IgD-negative memory B cell (primary cell): ENCODE data around the gene CARMIL1. TPM values are rescaled to one million over a fixed set of nuclear protein-coding genes. Genes with fewer than 3 reads are reported as not detected.
A peak's percentile ranks its signal among the peaks of the same experiment; 100 is the strongest.

Experiments used
- H3K27ac Mint-ChIP-seq, 3 donors: one replicate each; pipeline ENCODE4 v1.8.0; 2020 to 2022; ENCODE audit warnings: mild to moderate bottlenecking in 3 of 3, mixed read lengths in 3 of 3, moderate library complexity in 1 of 3
- H3K27me3 Mint-ChIP-seq: one replicate; pipeline ENCODE4 v1.8.0; 2021; ENCODE audit warnings: mixed read lengths
- H3K36me3 Mint-ChIP-seq: one replicate; pipeline ENCODE4 v1.8.0; 2020; ENCODE audit warnings: mild to moderate bottlenecking, mixed read lengths
- H3K4me1 Mint-ChIP-seq, 3 donors: one replicate each; pipeline ENCODE4 v1.8.0; 2020 to 2022; ENCODE audit warnings: mixed read lengths in 3 of 3, mild to moderate bottlenecking in 1 of 3
- H3K4me3 Mint-ChIP-seq, 4 donors: one replicate each; pipeline ENCODE4 v1.8.0; 2020 to 2022; ENCODE audit warnings: mild to moderate bottlenecking in 4 of 4, mixed read lengths in 4 of 4, moderate library complexity in 3 of 4
- H3K9me3 Mint-ChIP-seq, 3 donors: one replicate each; pipeline ENCODE4 v1.8.0; 2020 to 2021; ENCODE audit warnings: mixed read lengths in 3 of 3, mild to moderate bottlenecking in 1 of 3
- polyA plus RNA-seq: library from polyadenylated mRNA; unstranded; fragments of 300-500 nt; fragmentation: Illumina TruSeq; gene quantifications from one replicate; pipeline ENCODE4 v1.2.3, GENCODE V29; 2021

The CARMIL1 gene
- polyA plus RNA-seq, 1 donor from 2014 or later = 1.1 TPM

DNA sequence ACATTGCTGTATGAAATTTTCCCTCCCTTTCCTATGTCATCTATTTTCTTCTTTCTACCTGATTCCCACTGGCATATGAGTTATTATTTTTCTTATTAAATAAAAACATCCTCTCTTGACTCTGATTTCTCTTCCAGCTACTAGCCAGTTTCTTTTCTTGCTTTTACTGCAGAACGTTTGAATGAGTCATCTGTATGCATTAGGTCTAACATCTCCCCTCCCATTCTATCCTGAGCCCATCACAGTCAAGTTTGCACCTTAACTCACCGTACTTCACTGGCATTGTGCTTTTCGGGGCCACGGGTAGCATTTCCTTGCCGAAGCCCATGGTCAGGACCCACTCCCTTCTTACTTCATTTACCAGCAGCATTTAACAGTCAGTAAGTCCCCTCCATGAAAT, 65.7 kb downstream of the CARMIL1 start:
- Mint-ChIP-seq H3K27me3 (no peaks in the 10 kb centered on the region), H3K9me3 (no peaks in the 10 kb centered on the region), H3K4me1 (peaks cover 0 to 21% (median 0%) of the 10 kb centered on the region in 3 donors), H3K4me3 (no peak overlapping the region), H3K36me3 (no peaks in the 10 kb centered on the region), H3K27ac (no peak overlapping the region)

DNA sequence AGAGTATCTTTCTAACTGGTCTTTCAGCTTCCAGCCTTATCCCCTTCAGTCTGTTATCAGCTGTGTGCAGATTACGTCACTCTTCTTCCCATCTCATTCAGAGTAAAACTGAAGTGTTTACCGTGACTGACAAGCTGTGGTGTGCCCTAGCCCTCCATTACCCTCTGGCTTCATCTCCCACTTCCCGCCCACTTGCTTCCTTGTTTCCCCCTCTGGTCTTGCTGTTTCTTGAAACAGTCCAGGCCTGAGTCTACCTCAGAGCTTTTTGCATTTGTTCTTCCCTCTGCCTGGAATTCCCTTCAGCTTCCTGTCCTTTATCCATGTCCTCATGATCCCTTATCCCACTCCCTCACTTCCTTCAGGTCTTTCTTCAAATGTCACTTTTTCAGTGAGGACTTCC, 66.9 kb downstream of the CARMIL1 start:
- no peaks in the 10 kb centered on the region for H3K9me3 Mint-ChIP-seq
- H3K4me3 Mint-ChIP-seq = no peak overlapping the region
- H3K27me3 Mint-ChIP-seq = no peaks in the 10 kb centered on the region
- H3K4me1 Mint-ChIP-seq = peaks cover 0 to 14% (median 0%) of the 10 kb centered on the region in 3 donors
- H3K27ac Mint-ChIP-seq = no peak overlapping the region
- H3K36me3 Mint-ChIP-seq = no peaks in the 10 kb centered on the region

DNA sequence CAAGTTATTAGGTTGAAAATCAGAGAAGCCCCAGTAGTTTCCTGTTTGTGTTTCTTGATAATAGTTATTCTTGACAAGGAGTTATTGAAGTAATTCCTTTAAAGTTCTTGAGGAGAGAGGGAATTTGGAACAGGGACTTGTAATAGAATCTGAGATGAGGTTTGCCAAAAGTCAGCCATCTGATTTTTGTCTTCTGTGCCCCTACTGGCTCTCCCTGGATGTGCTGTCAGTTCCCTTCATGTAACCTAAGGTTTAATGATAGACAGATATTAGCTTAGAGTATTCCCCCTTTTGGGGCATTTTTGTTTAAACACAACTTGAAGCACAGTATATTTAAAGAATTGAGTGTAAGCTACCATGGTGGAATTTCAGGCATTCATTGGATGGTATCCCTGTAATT, 71.4 kb downstream of the CARMIL1 start:
- Mint-ChIP-seq H3K27ac (no peak overlapping the region), H3K4me3 (no peak overlapping the region), H3K36me3 (no peaks in the 10 kb centered on the region), H3K4me1 (peaks cover 0 to 13% (median 5%) of the 10 kb centered on the region in 3 donors), H3K9me3 (no peaks in the 10 kb centered on the region), H3K27me3 (peaks cover 1% of the 10 kb centered on the region)

DNA sequence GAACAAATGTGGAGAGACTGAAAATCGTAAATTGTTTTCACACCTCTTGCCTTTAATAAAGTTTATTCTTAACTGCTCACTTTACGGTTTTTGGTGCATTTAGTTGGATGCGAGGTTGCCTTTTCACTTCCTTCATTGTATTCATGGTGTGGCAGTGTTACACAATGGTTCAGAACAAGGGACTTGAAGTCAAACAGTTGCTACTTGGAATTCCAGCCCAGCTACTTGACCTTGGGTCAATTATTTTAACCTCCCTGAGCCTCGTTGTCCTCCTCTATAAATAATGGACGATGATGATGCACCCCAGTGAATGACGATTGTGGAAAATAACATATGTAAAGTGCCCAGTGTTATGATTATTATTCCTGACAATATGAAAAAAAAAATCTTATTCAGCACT, 72.3 kb downstream of the CARMIL1 start:
- Mint-ChIP-seq H3K36me3 (no peaks in the 10 kb centered on the region), H3K27ac (no peak overlapping the region), H3K9me3 (no peaks in the 10 kb centered on the region), H3K4me3 (no peak overlapping the region), H3K4me1 (peaks cover 0 to 13% (median 5%) of the 10 kb centered on the region in 3 donors), H3K27me3 (peaks cover 1% of the 10 kb centered on the region)

DNA sequence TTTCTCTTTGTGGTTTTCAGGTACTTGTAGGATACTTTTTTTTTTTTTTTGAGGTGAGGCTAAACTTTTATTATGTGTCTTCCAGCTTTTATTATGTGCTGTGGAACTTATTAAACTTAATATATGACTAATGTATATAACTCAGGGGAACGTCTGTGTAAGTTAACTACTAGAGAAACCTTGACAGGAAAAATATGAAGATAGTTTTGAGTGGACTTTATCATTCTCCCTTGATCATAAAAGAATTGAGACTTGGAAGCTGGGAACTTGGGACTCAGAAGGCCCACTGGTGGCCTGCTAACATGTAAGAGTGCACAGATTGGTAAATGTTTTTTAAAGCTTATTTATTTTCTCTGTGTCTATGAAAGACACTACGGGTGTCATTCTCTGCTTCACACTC, 73.1 kb downstream of the CARMIL1 start:
- no peak overlapping the region for H3K27ac Mint-ChIP-seq
- no peaks in the 10 kb centered on the region for H3K9me3 Mint-ChIP-seq
- no peak overlapping the region for H3K4me3 Mint-ChIP-seq
- H3K4me1 Mint-ChIP-seq = peaks cover 0 to 13% (median 5%) of the 10 kb centered on the region in 3 donors
- no peaks in the 10 kb centered on the region for H3K36me3 Mint-ChIP-seq
- H3K27me3 Mint-ChIP-seq = peaks cover 1% of the 10 kb centered on the region

DNA sequence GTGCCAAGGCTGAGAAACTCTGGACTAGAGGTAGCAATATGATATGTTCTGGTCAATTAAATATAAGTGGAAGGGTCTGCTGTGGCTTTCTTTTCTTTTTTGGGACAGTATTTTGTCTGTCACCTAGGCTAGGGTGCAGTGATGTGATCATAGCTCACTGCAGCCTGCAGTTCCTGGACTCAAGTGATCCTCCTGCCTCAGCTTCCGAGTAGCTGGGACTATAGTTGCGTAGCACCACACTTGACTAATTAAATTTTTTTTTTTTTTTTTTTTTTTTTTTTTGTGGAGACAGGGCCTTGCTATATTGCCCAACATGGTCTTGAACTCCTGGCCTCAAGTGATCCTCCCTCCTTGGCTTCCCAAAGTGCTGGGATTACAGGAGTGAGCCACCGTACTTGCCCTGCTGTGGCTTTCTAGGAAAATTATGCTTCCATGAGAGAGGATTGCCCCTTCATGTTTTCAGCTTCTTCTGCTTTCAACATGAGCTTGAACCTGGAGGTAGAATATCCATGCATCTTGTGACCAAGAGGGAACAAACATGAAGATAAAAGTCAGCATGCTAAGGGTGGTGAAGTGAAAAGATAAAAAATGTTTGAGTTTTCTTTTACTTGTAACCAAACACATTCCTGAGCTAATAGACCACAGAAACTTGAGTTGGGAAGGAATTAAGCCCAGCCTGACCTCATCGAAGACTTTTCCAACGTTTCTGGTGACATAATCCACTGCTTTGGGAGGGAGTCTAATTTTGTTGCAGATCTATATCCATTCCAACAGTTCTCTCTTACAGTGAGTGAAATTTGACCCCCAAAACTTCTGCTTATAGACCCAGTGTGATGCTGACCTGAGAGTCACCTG, 75.1 kb downstream of the CARMIL1 start:
- H3K27ac Mint-ChIP-seq = peak overlapping the region in 1 of 3 donors; percentile 34
- no peak overlapping the region for H3K4me3 Mint-ChIP-seq
- peaks cover 0 to 14% (median 5%) of the 10 kb centered on the region in 3 donors for H3K4me1 Mint-ChIP-seq
- no peaks in the 10 kb centered on the region for H3K36me3 Mint-ChIP-seq
- peaks cover 6% of the 10 kb centered on the region for H3K27me3 Mint-ChIP-seq
- no peaks in the 10 kb centered on the region for H3K9me3 Mint-ChIP-seq

DNA sequence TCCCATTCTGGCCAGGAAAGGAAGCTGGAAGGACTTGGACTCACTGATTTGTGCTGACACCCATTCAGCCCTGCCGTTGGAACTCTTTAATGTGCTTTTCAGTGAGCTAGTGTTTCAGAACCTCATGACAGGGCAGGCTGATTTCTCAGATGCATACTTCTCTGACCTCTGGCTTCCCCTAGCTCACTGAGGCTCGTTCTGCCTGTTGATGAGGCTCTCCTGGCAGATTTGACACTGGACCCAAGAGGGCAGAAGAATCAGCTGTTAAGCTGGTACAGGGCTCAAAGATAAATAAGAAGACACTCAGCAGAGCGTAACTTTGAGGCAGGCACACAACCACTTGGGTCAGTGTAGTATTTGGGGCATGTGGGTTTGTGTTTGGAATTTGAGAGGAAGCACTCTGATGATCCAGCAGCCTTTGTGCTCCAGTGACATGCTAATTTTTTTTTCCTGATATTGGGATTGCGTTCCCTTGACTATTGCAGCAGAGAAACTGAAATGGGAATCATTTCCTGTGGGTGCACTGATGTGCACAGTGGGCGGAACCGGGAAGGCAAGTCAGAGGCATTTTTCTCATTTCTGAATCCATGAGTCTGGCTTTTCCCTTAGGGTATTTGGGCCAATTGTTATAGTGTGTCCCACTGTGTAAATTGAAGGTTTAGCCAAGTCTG, 80.2 kb downstream of the CARMIL1 start:
- no peaks in the 10 kb centered on the region for H3K9me3 Mint-ChIP-seq
- H3K27ac Mint-ChIP-seq = no peak overlapping the region
- no peak overlapping the region for H3K4me3 Mint-ChIP-seq
- peaks cover 2 to 17% (median 4%) of the 10 kb centered on the region in 3 donors for H3K4me1 Mint-ChIP-seq
- H3K27me3 Mint-ChIP-seq = peaks cover 9% of the 10 kb centered on the region
- H3K36me3 Mint-ChIP-seq = peaks cover 2% of the 10 kb centered on the region

DNA sequence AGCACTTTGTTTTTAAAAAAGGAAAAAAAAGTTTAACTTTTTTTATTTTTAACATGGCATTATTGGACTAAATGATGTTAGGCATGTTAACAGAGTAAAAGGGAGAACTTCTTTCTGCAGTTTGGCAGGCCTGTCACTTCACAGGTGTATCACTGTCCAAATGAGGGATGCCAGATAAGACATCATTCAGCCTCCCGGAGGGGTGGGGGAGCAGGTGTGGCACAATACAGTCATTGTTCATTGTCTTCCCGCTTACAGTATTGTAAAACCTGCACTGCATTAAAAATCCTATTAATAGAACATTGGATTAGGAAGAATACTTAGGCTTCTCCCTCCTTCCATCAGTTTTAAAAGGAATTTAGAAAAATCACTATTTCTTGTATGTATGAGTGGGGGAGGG, 80.7 kb downstream of the CARMIL1 start:
- peaks cover 2 to 17% (median 4%) of the 10 kb centered on the region in 3 donors for H3K4me1 Mint-ChIP-seq

DNA sequence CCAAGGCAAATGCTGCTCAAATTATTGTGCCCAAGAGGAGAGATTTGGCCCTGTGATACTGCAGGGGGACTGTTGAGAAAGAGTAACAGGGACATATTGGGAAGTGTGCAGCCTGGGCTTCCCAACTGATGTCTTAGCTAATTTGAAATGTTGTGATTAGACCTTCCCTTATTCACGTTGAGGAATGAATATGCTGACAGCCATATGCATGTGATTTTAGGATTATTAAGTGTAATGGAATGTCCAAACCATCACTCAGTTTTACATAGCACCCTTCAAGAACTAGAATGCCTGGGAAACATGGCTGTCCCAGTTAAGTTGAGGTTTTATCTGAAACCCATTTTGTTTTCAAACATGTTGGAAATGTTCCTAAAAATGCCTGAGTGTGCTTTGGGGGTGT, 81.4 kb downstream of the CARMIL1 start:
- Mint-ChIP-seq H3K9me3 (no peaks in the 10 kb centered on the region), H3K36me3 (peaks cover 2% of the 10 kb centered on the region), H3K27me3 (peaks cover 9% of the 10 kb centered on the region), H3K4me1 (peaks cover 3 to 19% (median 4%) of the 10 kb centered on the region in 3 donors), H3K4me3 (no peak overlapping the region), H3K27ac (no peak overlapping the region)

More for the DNA sequence above, 80.7 kb downstream of the CARMIL1 start:
- Mint-ChIP-seq H3K27ac (no peak overlapping the region), H3K9me3 (no peaks in the 10 kb centered on the region), H3K27me3 (peaks cover 9% of the 10 kb centered on the region), H3K36me3 (peaks cover 2% of the 10 kb centered on the region), H3K4me3 (no peak overlapping the region)

DNA sequence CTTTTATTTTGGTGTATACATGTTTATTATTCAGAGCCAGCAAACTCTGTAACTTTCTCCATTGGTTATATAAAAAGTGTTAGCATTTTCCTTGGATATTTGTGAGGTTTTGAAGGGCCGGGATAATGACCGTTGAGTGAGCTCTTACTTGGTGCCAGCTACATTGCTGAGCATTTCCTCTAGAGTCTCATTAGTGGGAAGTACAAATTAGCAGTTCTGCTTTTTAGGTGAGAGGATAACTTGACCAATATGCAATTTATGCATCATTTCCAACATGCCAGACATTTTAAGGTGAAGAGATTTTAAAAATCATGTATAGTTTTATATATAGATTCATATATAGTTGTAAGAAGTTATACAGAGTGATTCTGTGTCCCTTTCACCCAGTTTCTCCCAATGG, 84.3 kb downstream of the CARMIL1 start:
- peaks cover 2% of the 10 kb centered on the region for H3K36me3 Mint-ChIP-seq
- no peaks in the 10 kb centered on the region for H3K9me3 Mint-ChIP-seq
- no peak overlapping the region for H3K27ac Mint-ChIP-seq
- no peak overlapping the region for H3K4me3 Mint-ChIP-seq
- H3K4me1 Mint-ChIP-seq = peaks cover 12 to 41% (median 21%) of the 10 kb centered on the region in 3 donors
- H3K27me3 Mint-ChIP-seq = peaks cover 13% of the 10 kb centered on the region

DNA sequence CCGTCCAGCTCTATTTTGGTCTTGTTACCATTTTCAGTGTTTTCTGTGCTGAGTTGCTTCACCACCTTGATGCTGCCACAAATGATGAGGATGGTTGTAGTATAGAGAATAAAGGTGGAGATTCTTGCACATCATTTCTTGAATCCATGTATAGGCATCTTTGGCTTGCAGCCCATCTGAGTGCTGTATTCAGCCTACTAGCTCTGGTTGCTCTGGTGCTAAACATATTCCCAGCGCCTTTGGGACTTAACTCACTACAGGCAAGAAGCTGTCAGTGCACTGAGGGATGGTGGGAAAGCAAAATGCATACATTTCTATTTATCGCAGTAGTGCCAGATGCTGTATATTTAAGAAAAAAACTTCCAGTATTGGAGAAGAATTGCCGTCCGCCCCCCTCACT, 86.0 kb downstream of the CARMIL1 start:
- Mint-ChIP-seq H3K4me3 (no peak overlapping the region), H3K9me3 (no peaks in the 10 kb centered on the region), H3K4me1 (peaks cover 12 to 52% (median 32%) of the 10 kb centered on the region in 3 donors), H3K27me3 (peaks cover 10% of the 10 kb centered on the region), H3K27ac (peak overlapping the region in 1 of 3 donors; percentile 2), H3K36me3 (peaks cover 2% of the 10 kb centered on the region)

DNA sequence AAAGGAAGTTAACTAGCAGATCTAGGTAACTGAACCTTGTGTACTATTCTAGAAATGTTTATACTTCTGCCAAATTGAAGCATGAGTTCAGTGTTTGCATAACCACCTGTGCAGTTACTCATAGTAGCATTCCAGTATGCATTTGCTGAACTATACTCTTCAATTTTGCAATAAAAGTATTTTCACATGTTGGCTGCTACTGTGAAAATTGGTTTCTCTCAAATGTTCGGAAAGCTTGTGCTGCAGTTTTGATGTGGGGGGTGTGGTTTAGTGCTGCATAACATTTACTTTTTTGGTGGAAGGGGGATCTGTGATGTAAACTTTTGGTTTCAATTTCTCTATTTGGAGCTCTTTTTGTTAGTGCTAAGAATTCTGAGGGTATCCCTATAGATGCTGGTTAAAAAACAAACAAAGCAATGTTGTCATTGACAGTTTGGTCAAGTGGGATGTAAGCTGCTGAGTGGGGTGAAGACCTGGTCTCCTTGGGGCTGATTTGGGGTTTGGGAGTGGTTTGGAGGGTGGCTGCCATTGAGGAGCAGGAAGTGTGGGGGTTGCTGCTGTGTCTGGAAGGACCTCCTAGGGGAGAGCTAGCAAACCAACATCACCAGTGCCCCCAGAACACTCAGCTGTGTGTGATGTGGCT, 87.8 kb downstream of the CARMIL1 start:
- peak overlapping the region; percentile 16 to 84 (median 70) for H3K4me3 Mint-ChIP-seq
- H3K27me3 Mint-ChIP-seq = peaks cover 9% of the 10 kb centered on the region
- H3K36me3 Mint-ChIP-seq = peaks cover 2% of the 10 kb centered on the region
- peak overlapping the region; percentile 12 to 84 (median 17) for H3K27ac Mint-ChIP-seq
- no peaks in the 10 kb centered on the region for H3K9me3 Mint-ChIP-seq
- H3K4me1 Mint-ChIP-seq = peaks cover 16 to 66% (median 48%) of the 10 kb centered on the region in 3 donors

DNA sequence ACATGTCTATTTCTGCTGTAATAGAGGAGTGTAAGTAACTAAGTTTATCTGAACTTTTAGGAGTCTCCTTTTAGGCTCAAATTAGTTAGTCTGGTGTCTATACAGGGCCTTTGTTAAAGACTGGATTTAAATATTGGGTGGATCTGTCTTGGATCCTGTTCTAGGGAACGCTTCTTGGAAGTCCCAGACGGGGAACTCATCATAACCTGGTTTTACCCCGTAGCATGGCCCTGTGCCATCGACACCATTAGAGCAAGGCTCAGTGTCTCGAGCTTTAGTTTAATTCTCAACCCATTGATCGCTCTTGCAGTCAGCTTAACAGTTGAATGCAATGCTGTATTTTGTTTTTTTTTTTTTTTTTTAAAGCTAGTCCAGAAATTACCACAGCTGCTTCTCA, 89.9 kb downstream of the CARMIL1 start:
- H3K27ac Mint-ChIP-seq = peak overlapping the region in 2 of 3 donors; percentile 36 to 85
- H3K27me3 Mint-ChIP-seq = peaks cover 17% of the 10 kb centered on the region
- peaks cover 0 to 4% (median 0%) of the 10 kb centered on the region in 3 donors for H3K9me3 Mint-ChIP-seq
- no peak overlapping the region for H3K4me3 Mint-ChIP-seq
- no peaks in the 10 kb centered on the region for H3K36me3 Mint-ChIP-seq
- peaks cover 14 to 70% (median 48%) of the 10 kb centered on the region in 3 donors for H3K4me1 Mint-ChIP-seq

DNA sequence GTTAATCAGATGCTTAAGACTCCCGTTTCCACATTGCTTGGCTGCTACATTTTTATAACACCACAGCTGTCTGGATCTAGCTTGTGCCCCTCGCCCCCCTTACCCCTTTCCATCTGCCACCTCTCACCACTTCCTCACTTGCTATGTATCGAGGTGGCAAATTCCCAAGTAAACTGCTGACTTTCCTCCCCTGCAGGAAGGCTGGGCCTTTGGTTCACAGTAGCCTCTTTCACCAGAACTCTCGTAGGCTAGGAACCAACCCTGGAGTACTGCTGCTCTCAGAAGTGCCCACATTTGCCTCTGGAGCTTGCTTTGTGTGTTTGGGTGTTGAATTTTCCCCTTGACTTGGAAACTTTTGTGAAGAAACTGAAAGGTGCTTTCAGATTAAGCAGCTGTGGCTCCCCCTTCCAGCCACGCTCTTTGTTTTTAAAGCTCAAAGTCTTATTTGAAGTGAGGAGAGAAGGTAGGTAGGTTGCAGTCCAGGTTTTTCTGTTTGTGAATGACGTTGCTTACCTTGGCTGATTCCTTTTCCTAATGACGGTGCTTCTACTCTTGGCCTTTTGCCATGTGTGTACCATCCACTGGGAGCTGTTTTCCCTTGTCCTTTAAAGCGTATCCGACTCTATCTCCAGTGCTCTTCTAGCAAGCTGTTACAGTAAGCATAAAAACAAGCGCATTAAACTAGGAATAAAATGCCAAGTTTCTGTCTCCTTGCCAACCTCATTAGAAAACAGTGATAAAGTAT, 90.4 kb downstream of the CARMIL1 start:
- H3K4me1 Mint-ChIP-seq = peaks cover 14 to 72% (median 49%) of the 10 kb centered on the region in 3 donors
- peak overlapping the region in 3 of 4 donors; percentile 13 to 71 (median 68) for H3K4me3 Mint-ChIP-seq
- peaks cover 0 to 6% (median 2%) of the 10 kb centered on the region in 3 donors for H3K9me3 Mint-ChIP-seq
- H3K36me3 Mint-ChIP-seq = no peaks in the 10 kb centered on the region
- H3K27me3 Mint-ChIP-seq = peaks cover 17% of the 10 kb centered on the region
- peak overlapping the region in 2 of 3 donors; percentile 36 to 85 for H3K27ac Mint-ChIP-seq
